Retina (tissue), 1 donor: ENCODE measurements around the gene LGALSL.

Experiments
- DNase-seq: peaks from one replicate; pipeline ENCODE4 v3.0.0-alpha.2; 2016

The LGALSL gene

GRCh38 chr2:64501946-64502345 lies 48.0 kb downstream of the LGALSL start:
- no peak for DNase-seq

GRCh38 chr2:64502860-64503259 lies 48.9 kb downstream of the LGALSL start:
- no peak for DNase-seq

DNA sequence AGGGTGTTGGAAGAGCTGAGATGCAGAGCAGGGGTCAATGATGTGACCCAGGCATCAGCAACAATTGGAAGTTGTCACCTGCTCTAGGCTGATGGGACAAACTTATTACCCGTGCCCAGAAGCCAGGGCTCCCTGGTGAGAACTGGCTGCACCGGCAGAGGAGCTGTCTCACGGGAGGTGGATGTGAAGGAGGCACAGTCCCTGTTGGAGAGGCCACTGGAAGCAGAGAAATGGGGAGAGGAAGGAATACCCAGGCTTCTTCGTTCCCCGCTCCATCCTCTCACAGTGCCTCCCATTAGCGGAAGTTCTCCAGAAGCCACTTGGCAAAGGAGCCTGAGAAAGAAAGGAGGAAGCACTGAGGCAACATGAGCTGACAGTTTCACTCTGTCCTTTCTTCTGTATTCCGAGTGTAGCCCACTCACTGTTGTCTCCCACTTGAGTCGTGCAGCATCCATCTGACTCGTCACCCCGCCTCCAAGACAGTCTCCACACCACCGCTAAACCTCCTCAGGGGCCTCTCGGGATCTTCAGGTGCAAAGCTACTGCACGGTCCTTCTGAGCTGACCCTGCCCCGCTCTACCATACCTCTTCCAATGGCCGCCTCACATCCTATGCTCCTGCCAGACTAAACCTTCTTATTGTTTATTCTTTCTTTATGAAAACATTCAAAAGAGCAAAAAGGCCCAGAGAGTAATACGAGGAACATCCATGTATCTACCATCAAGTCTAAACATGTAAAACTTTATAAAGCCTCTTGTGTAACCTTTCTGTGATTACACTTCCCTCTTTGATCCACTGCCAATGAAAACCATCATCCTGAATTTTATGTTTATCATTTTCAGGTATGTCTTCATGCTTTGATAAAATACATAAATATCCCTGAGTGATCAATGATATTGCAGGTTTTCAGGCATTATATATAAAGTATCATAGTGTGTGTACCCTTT lies 51.1 kb downstream of the LGALSL start:
- DNase-seq = no peak

DNA sequence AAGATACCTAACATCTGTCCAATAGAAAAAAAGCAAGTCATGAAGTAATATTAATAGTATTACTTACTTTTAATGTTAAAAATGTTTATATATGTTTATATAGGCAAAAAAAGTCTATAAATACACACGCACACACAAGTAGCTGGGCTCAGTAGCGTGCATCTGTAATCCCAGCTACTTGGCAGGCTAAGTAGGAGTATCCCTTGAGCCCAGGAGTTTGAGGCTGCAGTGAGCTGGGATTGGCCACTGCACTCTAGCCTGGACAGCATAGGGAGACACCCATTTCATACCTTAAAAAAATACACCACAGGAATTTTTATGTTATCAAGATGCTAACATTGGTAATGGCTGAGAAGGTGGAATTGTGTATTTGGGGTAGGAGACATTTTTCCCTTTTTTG lies 52.7 kb downstream of the LGALSL start:
- no peak for DNase-seq
